ENCODE measurements around the gene TBC1D22A.

- no peak for TF ChIP-seq CTCF (IDR thresholded peaks at IDR 0.05; ENCODE audit: insufficient read depth, low read depth, low read length)
- no peak for TF ChIP-seq EZH2 (IDR thresholded peaks at IDR 0.05; ENCODE audit: insufficient read depth, low read length)
Observed at GRCh38 chr22:46998331-46998730, 235.9 kb downstream of the TBC1D22A start.

Data from astrocyte (in vitro differentiated cells and primary cell).